GM12878 (cell line): ENCODE data around the gene DNAJC15. TPM values are rescaled to one million over a fixed set of nuclear protein-coding genes. Genes with fewer than 3 reads are reported as not detected.

Experiments used
- ATAC-seq: fragments of 200-7000 bp; cut with Tn5 transposase; 3 replicates; pipeline ENCODE4 v1.9.1; 2020; ENCODE audit warnings: mild to moderate bottlenecking, moderate library complexity
- BruUV-seq: library from RNA; stranded (reverse); fragments of 400-500 nt; replicated peaks from 2 replicates; lab custom pipeline; 2021; lab: Mats Ljungman, UMichigan
- CTCF ChIA-PET: fragments of 300-600 bp; sonication (Branson Sonifier 250); formaldehyde crosslinking; extraction: SDS; loops from one replicate; lab custom pipeline; 2021; ENCODE audit warnings: inconsistent platforms; lab: Yijun Ruan, JAX
- POLR2A ChIA-PET: fragments of 350-600 bp; formaldehyde crosslinking; extraction: SDS; loops from one replicate; lab custom pipeline; 2021; ENCODE audit warnings: inconsistent platforms; lab: Charles Lee
- RAD21 ChIA-PET: fragments of 300-600 bp; sonication (Branson Sonifier 250); formaldehyde crosslinking; loops from one replicate; lab custom pipeline; 2023; ENCODE audit warnings: antibody characterized with exemption; ENCODE audit not compliant: unreplicated experiment; lab: Charles Lee
- SMC1A ChIA-PET: fragments of 300-600 bp; sonication (Branson Sonifier 250); formaldehyde crosslinking; loops from one replicate; lab custom pipeline; 2023; ENCODE audit not compliant: unreplicated experiment, uncharacterized antibody; lab: Charles Lee
- DNase-seq: peaks from one replicate; pipeline ENCODE4 v3.0.0-alpha.2; 2011; ENCODE audit warnings: low read depth, low spot score
- FAIRE-seq: peaks from 3 replicates; lab custom pipeline; 2011; peaks lifted over from hg19 to GRCh38; lab: Jason Lieb, UNC
- H2AFZ ChIP-seq: 2 replicates; pipeline ENCODE4 v1.6.0; 2011; ENCODE audit warnings: low read depth, low read length, control low read depth; ENCODE audit not compliant: control insufficient read depth
- H3K27ac ChIP-seq: 2 replicates; pipeline ENCODE4 v1.5.1; 2011; ENCODE audit warnings: control low read depth; ENCODE audit not compliant: control insufficient read depth, insufficient read depth
- H3K27me3 ChIP-seq, 2 experiments: replicated peaks in 1 of 2; 2 replicates each; pipeline versions ENCODE4 v1.6.0 to v1.6.1; 2011; ENCODE audit warnings: low read length in 1 of 2; ENCODE audit not compliant: control insufficient read depth in 2 of 2, insufficient read depth in 2 of 2
- H3K36me3 ChIP-seq, 2 experiments: 2 replicates each; pipeline ENCODE4 v1.5.1; 2011; ENCODE audit warnings: low read length in 1 of 2; ENCODE audit not compliant: control insufficient read depth in 2 of 2, insufficient read depth in 2 of 2
- H3K4me1 ChIP-seq: 2 replicates; pipeline ENCODE4 v1.6.1; 2011; ENCODE audit warnings: mild to moderate bottlenecking, low read length, moderate library complexity, mixed read lengths; ENCODE audit not compliant: control insufficient read depth, insufficient read depth
- H3K4me2 ChIP-seq: 2 replicates; pipeline ENCODE4 v1.6.0; 2011; ENCODE audit warnings: control low read depth; ENCODE audit not compliant: control insufficient read depth, insufficient read depth
- H3K4me3 ChIP-seq: fragments of 200-600 bp; sonication (generic); 2 replicates; pipeline ENCODE4 v1.5.1; 2016
- H3K79me2 ChIP-seq: 2 replicates; pipeline ENCODE4 v1.6.0; 2011; ENCODE audit warnings: low read length; ENCODE audit not compliant: control insufficient read depth, insufficient read depth
- H3K9ac ChIP-seq: 2 replicates; pipeline ENCODE4 v1.8.0; 2011; ENCODE audit warnings: low read length, control low read depth, mixed read lengths; ENCODE audit not compliant: control insufficient read depth, insufficient read depth
- H3K9me3 ChIP-seq: replicated peaks from 3 replicates; pipeline ENCODE4 v1.5.1; 2011; ENCODE audit warnings: mild to moderate bottlenecking, low read length; ENCODE audit not compliant: control insufficient read depth, insufficient read depth
- H4K20me1 ChIP-seq: 2 replicates; pipeline ENCODE4 v1.6.0; 2011; ENCODE audit not compliant: control insufficient read depth, insufficient read depth
- ATF7 ChIP-seq: fragments of 450-650 bp; IDR thresholded peaks from 2 replicates; pipeline ENCODE4 v1.6.1; 2016; ENCODE audit warnings: low read depth, mild to moderate bottlenecking
- IKZF1 ChIP-seq: fragments of 450-650 bp; conservative IDR thresholded peaks from 2 replicates; pipeline ENCODE4 v1.6.1; 2017; ENCODE audit warnings: antibody characterized with exemption, mild to moderate bottlenecking
- IRF4 ChIP-seq: IDR thresholded peaks from 2 replicates; pipeline ENCODE4 v1.6.1; 2011; ENCODE audit warnings: low read depth, low read length
- IRF5 ChIP-seq: fragments of 450-650 bp; IDR thresholded peaks from 2 replicates; pipeline ENCODE4 v1.6.1; 2017; ENCODE audit warnings: borderline replicate concordance
- JUNB ChIP-seq: IDR thresholded peaks from 2 replicates; pipeline ENCODE4 v1.6.1; 2016; ENCODE audit warnings: antibody characterized with exemption, mild to moderate bottlenecking
- KAT2A ChIP-seq: conservative IDR thresholded peaks from 2 replicates; pipeline ENCODE4 v1.6.1; 2011; ENCODE audit warnings: low read depth, low read length; ENCODE audit not compliant: control insufficient read depth
- MXI1 ChIP-seq: fragments of 150-350 bp; IDR thresholded peaks from 2 replicates; pipeline ENCODE4 v1.6.1; 2011; ENCODE audit warnings: low read depth, mild to moderate bottlenecking, inconsistent platforms, low read length, improper control_type of control experiment
- RAD21 ChIP-seq: IDR thresholded peaks from 2 replicates; pipeline ENCODE4 v1.6.1; 2011; ENCODE audit warnings: mild to moderate bottlenecking, low read depth, low read length, moderate library complexity; ENCODE audit not compliant: insufficient read depth
- RB1 ChIP-seq: fragments of 450-650 bp; formaldehyde crosslinking; IDR thresholded peaks from 2 replicates; pipeline ENCODE4 v1.6.1; 2017; ENCODE audit warnings: mild to moderate bottlenecking, borderline replicate concordance
- RCOR1 ChIP-seq: conservative IDR thresholded peaks from 2 replicates; pipeline ENCODE4 v1.6.1; 2012; ENCODE audit warnings: low read depth, low read length, improper control_type of control experiment
- ZBED1 ChIP-seq: IDR thresholded peaks from 2 replicates; pipeline ENCODE4 v1.6.1; 2016; ENCODE audit warnings: borderline replicate concordance
- ZBTB33 ChIP-seq: fragments of 450-650 bp; IDR thresholded peaks from 2 replicates; pipeline ENCODE4 v1.6.1; 2017; ENCODE audit warnings: mild to moderate bottlenecking
- WGBS: methylation state at CpG from one replicate; pipeline ENCODE4 v1.1.6; 2016; ENCODE audit warnings: low lambda C conversion rate; ENCODE audit not compliant: insufficient replicate concordance, insufficient coverage; ENCODE audit errors: missing lambda C conversion rate; 5-methylcytosine and 5-hydroxymethylcytosine counted together
- in situ Hi-C: fragments of 300-500 bp; cut with MboI; formaldehyde crosslinking; loops from 9 replicates; pipeline ENCODE4 v1.14.3; 2018; ENCODE audit warnings: mixed read lengths
- intact Hi-C: fragments of 100-400 bp; cut with micrococcal nuclease; formaldehyde crosslinking; loops from one replicate; pipeline ENCODE4 v1.14.2; 2022; ENCODE audit not compliant: unreplicated experiment
- polyA plus RNA-seq, 11 experiments: library from polyadenylated mRNA; depleted of rRNA in 4 of 11; unstranded in 6 of 11; stranded (reverse) in 5 of 11; fragments of >200 nt; fragmentation: Nextera tagmentation in 4 of 11; fragmentation: Illumina TruSeq in 1 of 11; extraction: Ambion mirVana in 4 of 11; extraction: Trizol in 1 of 11; gene quantifications; 1 replicate in 1 of 11; 2 replicates in 10 of 11; pipeline versions ENCODE4 v1.2.1 to v1.2.3, GENCODE V29; 2011 to 2016; ENCODE audit warnings: inconsistent platforms in 2 of 11, missing spikeins in 2 of 11, low read depth in 1 of 11
- total RNA-seq, 4 experiments: library from RNA; depleted of rRNA in 3 of 4; stranded (reverse); fragments of >200 nt in 3 of 4; fragmentation: Illumina TruSeq in 1 of 4; extraction: Trizol in 1 of 4; gene quantifications; 2 replicates each; pipeline versions ENCODE4 v1.2.1 to v1.2.3, GENCODE V29; 2013 to 2021
- TF ChIP-seq, protein P1 (sequence below): fragments of 450-650 bp; IDR thresholded peaks from 2 replicates; pipeline ENCODE4 v1.6.1; 2016; ENCODE audit warnings: mild to moderate bottlenecking, moderate library complexity, borderline replicate concordance

DNAJC15 gene
- total and polyA plus RNA-seq, 10 of the 15 experiments (the other 5 are each of a cell fraction or from before 2014, with no cell fraction given), result 13.1 to 104 (median 54.4) TPM

DNA sequence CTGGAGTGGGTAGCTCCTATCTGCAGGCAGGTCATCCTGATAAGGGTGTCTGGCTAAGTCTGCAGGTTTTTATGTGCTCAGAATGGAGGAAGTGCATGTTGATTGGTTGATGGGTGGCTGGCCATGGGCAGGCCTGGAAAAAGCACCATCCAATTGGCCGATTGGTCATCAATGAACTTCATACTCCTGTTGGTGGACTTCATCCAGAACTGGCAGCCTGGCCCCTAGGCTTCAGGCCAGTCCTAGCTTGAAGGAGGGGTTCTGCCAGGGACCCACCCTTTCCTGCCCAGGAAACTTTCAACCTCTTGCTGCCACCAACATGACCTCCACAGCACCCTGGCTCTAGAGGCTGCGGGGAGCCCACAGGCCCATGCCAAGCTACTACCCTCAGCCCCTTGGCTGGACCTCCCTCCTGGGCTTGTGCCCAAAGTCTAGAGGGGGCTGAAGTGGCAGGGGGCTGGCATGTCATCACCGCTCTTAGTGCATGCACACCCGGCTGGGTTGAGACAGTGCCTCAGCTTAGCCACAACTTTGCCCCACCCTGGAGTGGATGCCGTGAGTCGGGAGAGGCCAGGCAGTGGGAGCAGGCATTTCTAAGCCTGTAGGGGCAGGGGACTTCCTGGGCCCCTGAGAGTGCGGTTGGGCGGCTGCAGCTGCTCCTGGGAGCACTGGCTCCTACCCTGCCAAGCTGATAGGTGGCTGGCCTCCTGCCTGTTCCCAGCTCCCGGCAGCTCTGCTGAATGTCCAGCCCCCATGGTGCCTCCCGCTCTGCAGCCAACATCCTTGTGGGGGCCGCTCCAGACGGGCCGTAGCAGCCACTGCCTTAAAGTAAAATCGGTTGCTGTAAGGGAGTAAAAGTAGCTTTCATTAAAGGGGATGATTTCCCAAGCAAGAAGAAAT lies 13.2 kb downstream of the DNAJC15 start (continued):
- TF ChIP-seq, protein P1, sequence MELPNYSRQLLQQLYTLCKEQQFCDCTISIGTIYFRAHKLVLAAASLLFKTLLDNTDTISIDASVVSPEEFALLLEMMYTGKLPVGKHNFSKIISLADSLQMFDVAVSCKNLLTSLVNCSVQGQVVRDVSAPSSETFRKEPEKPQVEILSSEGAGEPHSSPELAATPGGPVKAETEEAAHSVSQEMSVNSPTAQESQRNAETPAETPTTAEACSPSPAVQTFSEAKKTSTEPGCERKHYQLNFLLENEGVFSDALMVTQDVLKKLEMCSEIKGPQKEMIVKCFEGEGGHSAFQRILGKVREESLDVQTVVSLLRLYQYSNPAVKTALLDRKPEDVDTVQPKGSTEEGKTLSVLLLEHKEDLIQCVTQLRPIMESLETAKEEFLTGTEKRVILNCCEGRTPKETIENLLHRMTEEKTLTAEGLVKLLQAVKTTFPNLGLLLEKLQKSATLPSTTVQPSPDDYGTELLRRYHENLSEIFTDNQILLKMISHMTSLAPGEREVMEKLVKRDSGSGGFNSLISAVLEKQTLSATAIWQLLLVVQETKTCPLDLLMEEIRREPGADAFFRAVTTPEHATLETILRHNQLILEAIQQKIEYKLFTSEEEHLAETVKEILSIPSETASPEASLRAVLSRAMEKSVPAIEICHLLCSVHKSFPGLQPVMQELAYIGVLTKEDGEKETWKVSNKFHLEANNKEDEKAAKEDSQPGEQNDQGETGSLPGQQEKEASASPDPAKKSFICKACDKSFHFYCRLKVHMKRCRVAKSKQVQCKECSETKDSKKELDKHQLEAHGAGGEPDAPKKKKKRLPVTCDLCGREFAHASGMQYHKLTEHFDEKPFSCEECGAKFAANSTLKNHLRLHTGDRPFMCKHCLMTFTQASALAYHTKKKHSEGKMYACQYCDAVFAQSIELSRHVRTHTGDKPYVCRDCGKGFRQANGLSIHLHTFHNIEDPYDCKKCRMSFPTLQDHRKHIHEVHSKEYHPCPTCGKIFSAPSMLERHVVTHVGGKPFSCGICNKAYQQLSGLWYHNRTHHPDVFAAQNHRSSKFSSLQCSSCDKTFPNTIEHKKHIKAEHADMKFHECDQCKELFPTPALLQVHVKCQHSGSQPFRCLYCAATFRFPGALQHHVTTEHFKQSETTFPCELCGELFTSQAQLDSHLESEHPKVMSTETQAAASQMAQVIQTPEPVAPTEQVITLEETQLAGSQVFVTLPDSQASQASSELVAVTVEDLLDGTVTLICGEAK, result no peak
- TF ChIP-seq MXI1 (no peak), IKZF1 (no peak), KAT2A (no peak)

GRCh38 chr13:43039966-43040365 lies 16.6 kb downstream of the DNAJC15 start:
- intact Hi-C loops, result loop anchor here (10.0 kb wide), 1 partner anchor 765 kb away; the partner anchor contains the start of gene AKAP11
- 98% methylated on average over 2 of the region's 2 CpGs for WGBS
- H3K4me2 ChIP-seq, result no peak overlapping the region
- TF ChIP-seq RCOR1 (no peak), MXI1 (no peak), ZBED1 (no peak), ATF7 (no peak), JUNB (no peak), ZBTB33 (no peak), IRF4 (no peak), RAD21 (no peak), RB1 (no peak), IRF5 (no peak)

More at GRCh38 chr13:43039966-43040365, 16.6 kb downstream of the DNAJC15 start:
- no peak overlapping the region for H3K4me3 ChIP-seq
- in situ Hi-C loops, result no loop called here
- SMC1A ChIA-PET, result interaction anchor here (0.7 to 2.1 kb wide), 6 partner anchors 10 to 79 kb away, joined by 3 to 8 read pairs (median 4); partner anchors contain the start of gene EPSTI1
- peaks cover 27% of the 10 kb centered on the region for H3K79me2 ChIP-seq
- no peak overlapping the region for H3K9ac ChIP-seq
- peaks cover 40% of the 10 kb centered on the region for H3K4me1 ChIP-seq
- CTCF ChIA-PET, result interaction anchor here (1.7 kb wide), 1 partner anchor 14 kb away, joined by 5 read pairs; no protein-coding TSS in a partner anchor
- FAIRE-seq, result no peak
- H2AFZ ChIP-seq, result no peak overlapping the region
- H4K20me1 ChIP-seq, result no peaks in the 10 kb centered on the region
- no peak for DNase-seq
- no peak overlapping the region for H3K27ac ChIP-seq
- POLR2A ChIA-PET, result no interaction called here
- no peaks in the 10 kb centered on the region for H3K27me3 ChIP-seq
- no TSS peak for BruUV-seq
- RAD21 ChIA-PET, result no interaction called here
- H3K36me3 ChIP-seq, result peaks cover 0 to 7% of the 10 kb centered on the region in 2 experiments; a peak in 2 of 4 replicates
- H3K9me3 ChIP-seq, result no peaks in the 10 kb centered on the region
- ATAC-seq, result no peak
